ENCODE results near the gene MAFG. TPM values are rescaled to one million over a fixed set of nuclear protein-coding genes. Genes with fewer than 3 reads are reported as not detected.

MAFG gene
- total and polyA plus RNA-seq, 2 of the 13 experiments (the other 11 are each of a cell fraction or from before 2014, with no cell fraction given), result 14.5 to 20.0 TPM

GRCh38 chr17:81932333-81932983 lies 4.9 kb upstream of the MAFG start (continued):
- TF ChIP-seq UBTF (CRISPR knock-in tag; IDR thresholded peaks at IDR 0.05) (no peak), YY1 (IDR thresholded peaks at IDR 0.05; ENCODE audit: insufficient read depth, insufficient replicate concordance, low read depth, low read length) (no peak), TEF (CRISPR knock-in tag; IDR thresholded peaks at IDR 0.05) (no peak), ARID3A (IDR thresholded peaks at IDR 0.05; ENCODE audit: low read depth, low read length) (no peak), ATAD3A (CRISPR knock-in tag; IDR thresholded peaks at IDR 0.05) (no peak), TAF1 (CRISPR knock-in tag; IDR thresholded peaks at IDR 0.05) (no peak; the same call in 1 of the 2 replicates), ZNF564 (CRISPR knock-in tag; IDR thresholded peaks at IDR 0.05) (no peak), HNRNPL (IDR thresholded peaks at IDR 0.05; ENCODE audit: low read depth, low read length) (no peak), KLF13 (CRISPR knock-in tag; IDR thresholded peaks at IDR 0.05) (no peak), THAP7 (CRISPR knock-in tag; IDR thresholded peaks at IDR 0.05) (no peak), ZNF260 (CRISPR knock-in tag; IDR thresholded peaks at IDR 0.05; ENCODE audit: borderline replicate concordance, low read depth) (no peak), ZNF232 (CRISPR knock-in tag; IDR thresholded peaks at IDR 0.05; ENCODE audit: borderline replicate concordance) (no peak), ZNF740 (CRISPR knock-in tag; IDR thresholded peaks at IDR 0.05) (no peak), CREBL2 (CRISPR knock-in tag; IDR thresholded peaks at IDR 0.05; ENCODE audit: borderline replicate concordance) (no peak), ZNF646 (CRISPR knock-in tag; IDR thresholded peaks at IDR 0.05) (peak; percentile 10; the same call in 1 of the 2 replicates)

Measured in HepG2 (cell line).